PC-3 (cell line): ENCODE measurements around the gene OLFML2A. TPM values are rescaled to one million over a fixed set of nuclear protein-coding genes. Genes with fewer than 3 reads are reported as not detected.

Experiments used
- ATAC-seq: fragments of 200-7000 bp; cut with Tn5 transposase; 2 replicates; pipeline ENCODE4 v1.9.1; 2020; ENCODE audit warnings: mild to moderate bottlenecking, moderate library complexity
- BruUV-seq: library from RNA; stranded (reverse); fragments of 400-500 nt; replicated peaks from 2 replicates; lab custom pipeline; 2021; lab: Mats Ljungman, UMichigan
- CTCF ChIA-PET: fragments of 300-600 bp; sonication (Branson Sonifier 250); formaldehyde crosslinking; loops from one replicate; lab custom pipeline; 2022; ENCODE audit warnings: antibody characterized with exemption; lab: Charles Lee
- POLR2A ChIA-PET: fragments of 300-600 bp; sonication (Branson Sonifier 250); formaldehyde crosslinking; loops from one replicate; lab custom pipeline; 2022; ENCODE audit warnings: antibody characterized with exemption; ENCODE audit not compliant: unreplicated experiment; lab: Charles Lee
- DNase-seq: peaks from one replicate; pipeline ENCODE4 v3.0.0-alpha.2; 2015
- H2AFZ ChIP-seq: fragments of 300-600 bp; sonication (generic); 2 replicates; pipeline ENCODE4 v1.6.0; 2016; ENCODE audit warnings: antibody characterized with exemption, low read length
- H3F3A ChIP-seq: fragments of 300-600 bp; sonication (generic); one replicate; pipeline ENCODE4 v1.6.0; 2017; ENCODE audit warnings: antibody characterized with exemption, low read length, control low read depth, mild to moderate bottlenecking; ENCODE audit not compliant: unreplicated experiment
- H3K27ac ChIP-seq: fragments of 300-600 bp; sonication (generic); 2 replicates; pipeline ENCODE4 v1.5.1; 2016; ENCODE audit warnings: mild to moderate bottlenecking, low read length
- H3K27me3 ChIP-seq: fragments of 300-600 bp; sonication (generic); 2 replicates; pipeline ENCODE4 v1.6.1; 2016; ENCODE audit warnings: low read length, mixed read lengths
- H3K36me3 ChIP-seq: fragments of 300-600 bp; sonication (generic); 2 replicates; pipeline ENCODE4 v1.6.1; 2016; ENCODE audit warnings: low read depth, mixed run types, low read length, mixed read lengths
- H3K4me1 ChIP-seq: fragments of 300-600 bp; sonication (generic); 2 replicates; pipeline ENCODE4 v1.5.1; 2016; ENCODE audit warnings: low read length; ENCODE audit not compliant: insufficient read depth
- H3K4me2 ChIP-seq: fragments of 300-600 bp; sonication (generic); 2 replicates; pipeline ENCODE4 v1.6.0; 2016; ENCODE audit warnings: low read length
- H3K4me3 ChIP-seq: fragments of 300-600 bp; sonication (generic); 2 replicates; pipeline ENCODE4 v1.5.1; 2016; ENCODE audit warnings: mild to moderate bottlenecking, low read length, mixed read lengths
- H3K79me2 ChIP-seq: fragments of 300-600 bp; sonication (generic); 2 replicates; pipeline ENCODE4 v1.6.1; 2017; ENCODE audit warnings: low read length, mixed read lengths
- H3K9ac ChIP-seq: fragments of 300-600 bp; sonication (generic); 2 replicates; pipeline ENCODE4 v1.6.0; 2016; ENCODE audit warnings: mild to moderate bottlenecking, low read length
- H3K9me2 ChIP-seq: fragments of 300-600 bp; sonication (generic); replicated peaks from 2 replicates; pipeline ENCODE4 v1.6.1; 2016; ENCODE audit warnings: mixed run types, low read length, mixed read lengths
- H3K9me3 ChIP-seq: fragments of 300-600 bp; sonication (generic); 2 replicates; pipeline ENCODE4 v1.6.1; 2016; ENCODE audit warnings: low read length, mixed read lengths
- H4K20me1 ChIP-seq: fragments of 300-600 bp; sonication (generic); 2 replicates; pipeline ENCODE4 v1.6.1; 2016; ENCODE audit warnings: low read length, mixed read lengths
- CTCF ChIP-seq: fragments of 300-600 bp; sonication (generic); conservative IDR thresholded peaks from 2 replicates; pipeline ENCODE4 v1.5.1; 2017; ENCODE audit warnings: antibody characterized with exemption, low read depth, mild to moderate bottlenecking, low read length
- EZH2 ChIP-seq: fragments of 300-600 bp; sonication (generic); IDR thresholded peaks from one replicate; pipeline ENCODE4 v1.6.1; 2017; ENCODE audit warnings: antibody characterized with exemption, mild to moderate bottlenecking, low read length; ENCODE audit not compliant: unreplicated experiment
- EZH2phosphoT487 ChIP-seq: fragments of 300-600 bp; sonication (generic); IDR thresholded peaks from 2 replicates; pipeline ENCODE4 v1.6.1; 2018; ENCODE audit warnings: mild to moderate bottlenecking, antibody characterized with exemption, low read length, borderline replicate concordance
- intact Hi-C: fragments of 100-400 bp; cut with micrococcal nuclease; formaldehyde crosslinking; loops from 2 replicates; pipeline ENCODE4 v1.9.0; 2023
- total RNA-seq: library from RNA; depleted of rRNA; stranded (reverse); fragments of >200 nt; gene quantifications from 2 replicates; pipeline ENCODE4 v1.2.3, GENCODE V29; 2014

OLFML2A gene
- total RNA-seq, 1 experiment from 2014 or later: 3.4 TPM

GRCh38 chr9:124812441-124812876 lies 35.5 kb downstream of the OLFML2A start:
- POLR2A ChIA-PET: interaction anchor here (0.6 kb wide), 1 partner anchor 152 kb away, joined by 11 read pairs; no protein-coding TSS in a partner anchor
- ATAC-seq: peak; percentile 84

GRCh38 chr9:124813041-124813440 lies 36.1 kb downstream of the OLFML2A start:
- no peaks in the 10 kb centered on the region for H3K9me2 ChIP-seq
- BruUV-seq: no TSS peak
- H3F3A ChIP-seq: no peaks in the 10 kb centered on the region
- no peaks in the 10 kb centered on the region for H4K20me1 ChIP-seq
- DNase-seq (no peak), ATAC-seq (no peak)
- TF ChIP-seq CTCF (no peak), EZH2phosphoT487 (no peak), EZH2 (no peak)
- no peaks in the 10 kb centered on the region for H3K36me3 ChIP-seq
- intact Hi-C loops: no loop called here
- H2AFZ ChIP-seq: no peak overlapping the region
- no peaks in the 10 kb centered on the region for H3K27me3 ChIP-seq
- H3K4me2 ChIP-seq: no peak overlapping the region
- peaks cover 34% of the 10 kb centered on the region for H3K4me1 ChIP-seq
- no peak overlapping the region for H3K4me3 ChIP-seq
- POLR2A ChIA-PET: no interaction called here
- H3K27ac ChIP-seq: peak overlapping the region; percentile 42
- no peaks in the 10 kb centered on the region for H3K79me2 ChIP-seq
- CTCF ChIA-PET: no interaction called here
- no peaks in the 10 kb centered on the region for H3K9me3 ChIP-seq
- H3K9ac ChIP-seq: no peak overlapping the region

More at GRCh38 chr9:124812441-124812876, 35.5 kb downstream of the OLFML2A start:
- Histone ChIP-seq H3K9ac (no peak overlapping the region), H3F3A (no peaks in the 10 kb centered on the region), H3K36me3 (no peaks in the 10 kb centered on the region), H3K4me1 (peaks cover 34% of the 10 kb centered on the region), H4K20me1 (no peaks in the 10 kb centered on the region), H3K9me2 (no peaks in the 10 kb centered on the region), H3K9me3 (no peaks in the 10 kb centered on the region), H3K79me2 (no peaks in the 10 kb centered on the region), H3K4me2 (0 out of 2 replicates have a peak overlapping the region, but pooled peaks have one; percentile 75), H3K27me3 (no peaks in the 10 kb centered on the region), H3K27ac (peak overlapping the region; percentile 88), H3K4me3 (no peak overlapping the region), H2AFZ (0 out of 2 replicates have a peak overlapping the region, but pooled peaks have one; percentile 13)
- CTCF ChIA-PET: interaction anchor here (0.8 to 1.1 kb wide), 2 partner anchors 33 to 40 kb away, joined by 5 read pairs; partner anchors contain the start of gene WDR38
- DNase-seq: peak; percentile 84
- intact Hi-C loops: no loop called here
- TF ChIP-seq EZH2: no peak
- TF ChIP-seq CTCF: no peak
- TF ChIP-seq EZH2phosphoT487: no peak
- no TSS peak for BruUV-seq

DNA sequence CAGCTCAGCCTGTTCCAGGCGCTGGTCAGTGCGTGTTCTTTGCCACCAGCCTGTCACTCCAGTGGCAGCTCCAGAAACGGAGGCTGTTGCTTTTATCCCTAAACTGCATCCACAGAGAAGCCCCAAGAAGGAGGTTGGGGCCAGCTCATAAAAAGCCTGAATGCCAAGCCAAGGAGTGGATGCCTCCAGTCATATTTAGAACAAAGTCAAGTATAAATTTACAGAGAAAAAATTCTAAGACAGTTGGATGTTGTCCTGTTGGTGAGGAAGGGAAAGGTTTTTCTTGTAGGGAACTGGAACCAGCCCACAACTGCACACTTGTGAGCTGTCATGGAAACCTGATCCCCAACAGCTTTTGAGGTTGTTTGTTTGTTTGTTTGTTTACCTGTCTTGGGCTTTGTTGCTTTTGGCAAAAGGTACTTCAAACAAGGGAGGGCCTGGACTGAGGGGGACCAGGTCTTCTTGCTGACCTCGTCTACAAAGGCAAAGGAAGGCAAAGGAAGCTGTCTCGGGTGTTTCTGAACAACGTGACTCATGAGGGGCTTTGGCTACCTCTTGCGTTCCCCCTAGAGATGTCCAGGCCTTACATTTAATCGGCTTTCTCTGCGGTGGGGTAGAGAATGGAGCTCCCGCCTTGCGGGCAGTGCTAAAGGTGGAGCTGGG lies 36.7 kb downstream of the OLFML2A start:
- no peaks in the 10 kb centered on the region for H3K9me2 ChIP-seq
- no peak overlapping the region; the same call in 1 of the 2 replicates for H3K27ac ChIP-seq
- no peaks in the 10 kb centered on the region for H3F3A ChIP-seq
- BruUV-seq: no TSS peak
- no peak overlapping the region for H3K9ac ChIP-seq
- POLR2A ChIA-PET: no interaction called here
- no peaks in the 10 kb centered on the region for H3K9me3 ChIP-seq
- no peaks in the 10 kb centered on the region for H3K27me3 ChIP-seq
- ATAC-seq: no peak
- no peak for TF ChIP-seq EZH2phosphoT487
- TF ChIP-seq EZH2: no peak
- TF ChIP-seq CTCF: no peak
- no peak for DNase-seq
- H3K79me2 ChIP-seq: no peaks in the 10 kb centered on the region
- no peak overlapping the region for H2AFZ ChIP-seq
- no peaks in the 10 kb centered on the region for H3K36me3 ChIP-seq
- intact Hi-C loops: no loop called here
- H4K20me1 ChIP-seq: no peaks in the 10 kb centered on the region
- H3K4me1 ChIP-seq: peaks cover 36% of the 10 kb centered on the region
- H3K4me2 ChIP-seq: no peak overlapping the region
- no peak overlapping the region for H3K4me3 ChIP-seq
- CTCF ChIA-PET: no interaction called here
